ENCODE measurements around the gene SMIM35.
"Not testable (repeated sequence)": the region's sequence is repeated elsewhere in the genome, so short reads cannot be mapped to it uniquely, and the experiment has no call there.

SMIM35 gene

GRCh38 chr11:117978291-117978910, 108.4 kb downstream of the SMIM35 start:
- DNase-seq: not testable (repeated sequence)

GRCh38 chr11:117977612-117978264, 109.0 kb downstream of the SMIM35 start:
- peak; percentile 34 for DNase-seq

GRCh38 chr11:117977029-117977428, 109.7 kb downstream of the SMIM35 start:
- no peak for DNase-seq

GRCh38 chr11:117976445-117976844, 110.3 kb downstream of the SMIM35 start:
- no peak for DNase-seq

GRCh38 chr11:117973503-117973860, 113.3 kb downstream of the SMIM35 start:
- no peak for DNase-seq

- DNase-seq: no peak
Measured at GRCh38 chr11:117972629-117973502, 113.9 kb downstream of the SMIM35 start.

GRCh38 chr11:117972044-117972443, 114.7 kb downstream of the SMIM35 start:
- no peak for DNase-seq

- DNase-seq: peak; percentile 49
Measured at GRCh38 chr11:117970400-117971024, 116.3 kb downstream of the SMIM35 start.

GRCh38 chr11:117969160-117969991, 117.4 kb downstream of the SMIM35 start:
- DNase-seq: no peak

- DNase-seq: no peak
Measured at GRCh38 chr11:117966908-117967307, 119.9 kb downstream of the SMIM35 start.

- DNase-seq: no peak
Measured at GRCh38 chr11:117962826-117963225, 123.9 kb downstream of the SMIM35 start.

GRCh38 chr11:117961896-117962295, 124.9 kb downstream of the SMIM35 start:
- no peak for DNase-seq

GRCh38 chr11:117960406-117960805, 126.4 kb downstream of the SMIM35 start:
- DNase-seq: no peak

- DNase-seq: no peak
Measured at GRCh38 chr11:117959438-117960149, 127.2 kb downstream of the SMIM35 start.

GRCh38 chr11:117958949-117959348, 127.8 kb downstream of the SMIM35 start:
- no peak for DNase-seq

Data from CD4-positive, alpha-beta T cell treated with Interleukin-6 for 4 hours (primary cell).